Hematopoietic multipotent progenitor cell treated with erythropoietin and hydrocortisone succinate and interleukin-3 and kit ligand, for 4 days (in vitro differentiated cells): ENCODE results near the gene ALPP.
"Not testable (repeated sequence)": the region's sequence is repeated elsewhere in the genome, so short reads cannot be mapped to it uniquely, and the experiment has no call there.

Source experiments
- DNase-seq: peaks from one replicate; pipeline ENCODE4 v3.0.0-alpha.2; 2015

The ALPP gene

DNA sequence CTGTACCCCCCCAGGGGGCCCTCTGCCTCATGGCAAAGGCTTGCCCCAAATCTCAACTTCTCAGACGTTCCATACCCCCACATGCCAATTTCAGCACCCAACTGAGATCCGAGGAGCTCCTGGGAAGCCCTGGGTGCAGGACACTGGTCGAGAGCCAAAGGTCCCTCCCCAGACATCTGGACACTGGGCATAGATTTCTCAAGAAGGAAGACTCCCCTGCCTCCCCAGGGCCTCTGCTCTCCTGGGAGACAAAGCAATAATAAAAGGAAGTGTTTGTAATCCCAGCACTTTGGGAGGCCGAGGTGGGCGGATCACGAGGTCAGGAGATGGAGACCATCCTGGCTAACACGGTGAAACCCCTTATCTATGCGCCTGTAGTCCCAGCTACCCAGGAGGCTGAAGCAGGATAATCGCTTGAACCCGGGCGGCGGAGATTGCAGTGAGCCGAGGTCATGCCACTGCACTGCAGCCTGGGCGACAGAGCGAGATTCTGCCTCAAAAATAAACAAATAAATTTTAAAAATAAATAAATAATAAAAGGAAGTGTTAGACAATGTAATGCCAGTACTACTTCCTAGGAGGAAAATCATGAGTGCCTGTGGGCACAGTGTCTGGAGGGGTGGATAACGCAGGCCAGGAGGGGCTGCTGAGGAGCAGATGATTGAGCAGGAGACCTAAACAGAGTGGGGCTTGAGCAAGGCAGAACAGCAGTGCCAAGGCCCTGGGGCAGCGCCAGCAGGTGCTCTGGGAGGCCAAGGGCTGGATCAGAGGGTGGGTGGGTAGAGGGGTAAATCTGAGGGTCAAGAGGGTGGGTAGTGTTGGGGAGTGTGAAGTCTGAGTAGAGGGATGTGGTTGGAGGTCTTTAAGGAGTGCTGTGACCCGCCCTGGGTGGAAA lies 4.0 kb downstream of the ALPP start:
- no peak for DNase-seq

DNA sequence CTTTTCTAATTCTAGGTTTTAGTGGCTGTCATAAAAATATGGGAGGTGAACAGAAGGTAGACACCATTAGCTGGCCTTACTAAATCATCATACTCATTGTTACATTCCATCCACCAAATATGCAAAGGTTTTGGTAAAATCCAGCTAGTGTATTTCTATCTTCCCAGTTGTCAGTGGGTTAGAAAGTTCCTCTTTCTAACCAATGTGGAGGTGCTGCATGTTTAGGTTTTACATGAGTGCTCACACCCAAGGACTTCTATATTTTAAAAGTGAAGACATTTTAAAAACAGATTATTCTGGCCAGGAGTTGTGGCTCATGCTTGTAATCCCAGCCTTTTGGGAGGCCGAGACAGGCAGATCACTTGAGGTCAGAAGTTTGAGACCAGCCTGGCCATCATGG lies 5.9 kb downstream of the ALPP start:
- no peak for DNase-seq

- DNase-seq: not testable (repeated sequence)
These were observed 6.5 kb downstream of the ALPP start for GRCh38 chr2:232385058-232385457.

DNA sequence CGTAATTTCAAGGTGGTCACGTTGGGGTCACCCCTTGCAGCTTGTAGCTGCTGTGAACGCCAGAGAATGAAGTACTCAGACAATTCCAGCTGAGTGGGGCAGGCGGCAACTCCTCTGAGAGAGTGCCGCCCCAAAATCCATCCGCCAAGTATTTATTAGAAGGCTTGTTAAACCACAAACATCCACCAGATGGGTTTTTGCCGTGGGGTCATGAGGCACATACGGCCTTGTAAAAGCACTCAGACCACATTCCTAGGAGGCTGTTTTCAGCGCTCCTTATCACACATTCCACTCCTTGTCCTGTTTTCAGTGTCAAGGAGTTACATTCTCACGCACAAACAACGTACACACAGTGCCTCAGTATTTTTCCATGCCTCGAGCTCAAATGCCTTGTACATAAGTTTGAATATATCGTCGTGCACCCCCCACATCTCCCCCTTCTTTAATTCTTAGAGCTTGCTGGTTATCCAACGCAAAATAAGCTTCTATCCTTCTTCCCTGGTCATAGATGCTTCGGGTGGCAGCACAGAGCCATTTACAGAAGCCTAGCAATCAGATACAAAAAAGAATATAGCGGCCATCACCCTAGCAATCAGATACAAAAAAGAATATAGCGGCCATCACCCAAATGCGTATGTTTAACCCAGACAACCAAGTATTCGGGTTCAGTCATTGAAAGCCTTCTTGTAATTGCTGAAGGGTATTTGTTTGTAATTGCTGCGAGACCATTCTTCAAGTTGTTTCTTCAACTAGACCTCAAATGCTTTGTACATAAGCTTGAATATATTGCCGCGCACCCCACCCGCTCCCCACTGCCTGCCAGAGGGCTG lies 7.3 kb downstream of the ALPP start:
- peak; percentile 70 for DNase-seq

- DNase-seq: no peak
These were observed 7.9 kb downstream of the ALPP start for GRCh38 chr2:232386490-232386739.

DNA sequence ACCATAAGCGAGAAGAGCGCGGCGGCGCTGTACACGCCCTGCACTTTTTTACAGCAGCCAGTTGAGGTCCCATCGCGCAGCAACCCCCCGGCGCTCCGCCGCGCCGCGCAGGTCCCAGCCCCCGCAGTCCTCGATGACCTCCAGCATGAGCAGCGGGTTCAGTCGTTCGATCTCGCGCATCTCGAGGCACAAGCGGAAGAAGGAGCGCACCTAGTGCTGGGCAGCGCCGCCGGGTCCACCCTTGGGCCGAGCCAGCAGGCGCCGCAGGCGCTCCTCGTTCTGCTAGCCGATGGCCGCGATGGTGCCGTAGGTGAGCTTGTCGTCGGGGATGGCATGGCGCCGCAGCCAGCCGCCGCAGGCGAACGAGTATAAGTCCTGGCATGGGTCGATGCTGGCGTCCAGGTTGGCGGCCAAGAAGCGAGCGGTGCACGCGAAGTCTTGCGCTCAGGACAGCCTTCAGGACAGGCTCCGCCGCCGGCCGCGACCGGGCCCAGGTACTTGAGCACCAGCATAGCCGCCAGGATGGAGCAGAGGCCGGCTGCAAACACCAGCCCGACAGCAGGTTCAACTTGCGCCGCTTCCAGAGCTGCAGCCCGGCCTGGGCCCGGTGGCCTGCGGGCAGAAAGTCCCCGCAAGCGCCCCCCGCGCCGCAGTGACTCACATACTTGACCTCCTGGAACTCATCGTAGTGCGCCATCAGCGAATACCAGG lies 8.3 kb downstream of the ALPP start:
- DNase-seq: no peak

GRCh38 chr2:232387451-232388171 lies 9.1 kb downstream of the ALPP start:
- no peak for DNase-seq

- DNase-seq: no peak
These were observed 9.9 kb downstream of the ALPP start for GRCh38 chr2:232388324-232388891.

DNA sequence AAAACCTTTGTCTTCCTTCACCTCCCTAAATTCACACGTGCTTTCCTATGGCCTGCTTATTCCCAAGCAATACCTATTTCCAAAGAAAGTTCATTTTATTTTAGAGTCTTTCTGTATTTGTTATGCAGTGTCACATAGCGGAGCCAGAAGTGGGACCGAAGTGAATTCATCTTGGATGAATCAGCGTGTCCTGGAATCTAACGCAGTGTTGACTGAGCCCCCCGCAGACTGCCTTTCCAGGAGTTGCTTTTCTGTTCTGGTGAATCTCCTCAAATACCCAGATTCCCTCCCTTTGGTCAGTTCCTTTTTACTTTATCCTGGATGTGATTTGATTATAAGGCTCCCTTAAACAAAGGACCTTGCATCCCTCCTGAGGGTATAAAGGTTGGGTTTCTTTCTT lies 10.8 kb downstream of the ALPP start:
- DNase-seq: no peak

DNA sequence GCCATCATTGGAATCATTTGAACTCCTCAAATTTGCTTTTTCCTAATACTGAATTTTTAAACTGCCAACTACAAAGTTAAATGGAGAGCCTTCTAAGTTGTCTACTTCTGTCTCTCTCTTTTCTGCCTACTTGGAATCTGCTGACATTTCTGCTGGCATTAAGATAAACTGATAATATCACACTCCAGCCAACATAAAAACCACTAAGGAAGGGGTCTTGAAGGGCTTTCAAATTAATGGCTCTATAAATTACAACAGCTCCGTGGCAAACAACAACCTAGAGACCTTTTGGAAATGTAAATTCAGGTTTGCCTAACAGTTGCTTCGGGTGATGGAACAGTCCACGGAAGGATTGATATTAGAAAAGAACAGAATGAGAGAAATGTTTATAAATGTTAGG lies 12.1 kb downstream of the ALPP start:
- peak; percentile 22 for DNase-seq

DNA sequence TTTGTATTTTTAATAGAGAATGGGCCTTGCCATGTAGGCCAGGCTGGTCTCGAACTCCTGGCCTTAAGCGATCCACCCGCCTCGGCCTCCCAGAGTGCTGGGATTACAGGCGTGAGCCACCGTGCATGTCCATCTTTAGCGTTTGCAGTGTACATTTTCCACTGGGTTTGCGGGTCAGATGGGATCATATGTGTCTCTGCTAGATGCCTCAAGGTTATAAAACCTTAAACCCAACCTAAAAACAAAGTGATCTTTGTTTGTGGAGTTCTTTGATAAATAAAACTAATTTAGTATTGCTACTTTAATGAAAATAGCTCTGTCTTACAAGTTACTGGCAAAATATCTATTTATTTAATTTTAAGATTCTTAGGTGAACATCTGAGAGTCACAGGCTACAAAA lies 15.0 kb downstream of the ALPP start:
- no peak for DNase-seq

GRCh38 chr2:232394431-232394830 lies 15.9 kb downstream of the ALPP start:
- DNase-seq: not testable (repeated sequence)

DNA sequence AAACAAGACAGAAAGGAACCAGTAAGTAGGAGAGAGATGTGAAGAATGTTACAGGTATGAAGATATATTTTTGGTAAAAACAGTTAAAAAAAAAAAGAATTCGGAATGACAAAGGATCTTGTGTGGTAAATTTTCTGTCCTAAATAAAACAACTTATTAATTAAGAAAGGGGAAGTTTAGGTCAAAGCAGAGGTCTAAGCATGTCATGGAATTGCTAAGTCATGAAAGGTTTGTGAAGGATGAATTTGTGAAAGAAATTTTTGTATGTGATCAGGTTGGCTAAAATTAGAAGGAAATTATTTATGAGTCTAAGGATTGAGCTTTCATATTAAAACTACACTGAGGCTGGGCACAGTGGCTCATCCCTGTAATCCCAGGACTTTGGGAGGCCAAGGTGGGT lies 17.0 kb downstream of the ALPP start:
- peak; percentile 39 for DNase-seq

DNA sequence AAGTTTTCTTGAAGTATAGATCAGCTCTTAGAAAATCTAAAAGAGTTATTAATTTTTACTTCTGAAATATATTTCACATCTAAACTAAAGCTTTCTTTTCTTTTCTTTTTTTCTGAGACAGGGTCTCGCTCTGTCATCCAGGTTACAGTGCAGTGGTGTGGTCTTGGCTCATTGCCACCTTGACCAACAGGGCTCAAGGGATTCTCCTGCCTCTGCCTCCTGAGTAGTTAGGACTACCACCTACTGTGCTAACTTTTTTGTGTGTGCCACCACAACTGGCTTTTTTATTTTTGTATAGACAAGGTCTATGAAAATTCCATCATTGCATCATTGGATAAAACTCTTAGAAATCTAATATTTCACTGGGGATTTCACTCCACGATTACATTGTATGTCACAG lies 18.1 kb downstream of the ALPP start:
- DNase-seq: no peak

- DNase-seq: no peak
These were observed 19.9 kb downstream of the ALPP start for GRCh38 chr2:232398293-232399034.

GRCh38 chr2:232400256-232401015 lies 21.9 kb downstream of the ALPP start:
- DNase-seq: no peak

GRCh38 chr2:232402518-232402917 lies 24.0 kb downstream of the ALPP start:
- DNase-seq: no peak

- DNase-seq: no peak
These were observed 27.5 kb downstream of the ALPP start for GRCh38 chr2:232405943-232406510.

DNA sequence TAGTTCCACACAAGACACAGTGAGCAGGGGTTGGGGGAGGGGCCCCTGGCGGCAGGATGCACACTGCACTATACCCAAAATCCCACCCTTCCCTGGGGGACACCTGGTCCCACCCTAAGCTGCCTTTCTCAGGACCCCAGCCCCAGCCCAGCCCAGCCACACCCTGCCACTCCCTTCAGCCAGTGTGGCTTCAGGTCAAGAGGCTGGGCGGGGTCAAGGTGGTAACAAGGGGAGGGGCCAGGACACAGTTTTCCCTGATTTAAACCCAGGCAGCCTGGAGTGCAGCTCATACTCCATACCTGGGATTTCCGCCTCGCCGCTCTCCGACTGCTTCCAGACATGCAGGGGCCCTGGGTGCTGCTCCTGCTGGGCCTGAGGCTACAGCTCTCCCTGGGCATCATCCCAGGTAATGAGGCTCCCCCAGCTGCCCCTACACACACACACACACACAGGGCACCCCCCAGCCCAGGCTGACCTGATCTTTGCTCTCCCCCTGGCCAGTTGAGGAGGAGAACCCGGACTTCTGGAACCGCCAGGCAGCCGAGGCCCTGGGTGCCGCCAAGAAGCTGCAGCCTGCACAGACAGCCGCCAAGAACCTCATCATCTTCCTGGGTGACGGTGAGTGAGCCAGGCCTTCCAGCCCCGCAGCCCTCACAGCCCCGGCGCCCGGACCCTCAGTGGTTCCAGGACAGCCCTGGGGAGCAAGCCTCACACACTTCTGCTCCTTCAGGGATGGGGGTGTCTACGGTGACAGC lies 28.2 kb downstream of the ALPP start, which contains the start of gene ALPG:
Gene ALPG, plus strand, starts transcription at position 289 of the 755 bp plus-strand sequence. Its CDS starts 51 bp downstream, at position 340.
- DNase-seq: no peak
